OCI-LY7 (cell line): Measurements from ENCODE around the gene HCFC2. TPM values are rescaled to one million over a fixed set of nuclear protein-coding genes. Genes with fewer than 3 reads are reported as not detected.

Experiments
- BruUV-seq: library from RNA; stranded (reverse); fragments of 400-500 nt; replicated peaks from 2 replicates; lab custom pipeline; 2021; lab: Mats Ljungman, UMichigan
- CTCF ChIA-PET: fragments of 300-600 bp; sonication (Branson Sonifier 250); formaldehyde crosslinking; loops from one replicate; lab custom pipeline; 2022; ENCODE audit warnings: antibody characterized with exemption; ENCODE audit not compliant: unreplicated experiment; lab: Charles Lee
- POLR2A ChIA-PET: fragments of 300-600 bp; sonication (Branson Sonifier 250); formaldehyde crosslinking; loops from one replicate; lab custom pipeline; 2022; ENCODE audit warnings: antibody characterized with exemption; lab: Charles Lee
- DNase-seq: peaks from one replicate; pipeline ENCODE4 v3.0.0-alpha.2; 2015; ENCODE audit warnings: low spot score
- H2AFZ ChIP-seq: fragments of 200-600 bp; sonication (generic), shearing (Covaris generic); 2 replicates; pipeline ENCODE4 v1.6.1; 2014; ENCODE audit warnings: mild to moderate bottlenecking, antibody characterized with exemption, low read length, moderate library complexity
- H3K27ac ChIP-seq: fragments of 200-600 bp; sonication (generic); 2 replicates; pipeline ENCODE4 v1.5.1; 2014; ENCODE audit warnings: mixed run types, low read depth, mild to moderate bottlenecking, moderate library complexity, low read length, inconsistent platforms; ENCODE audit not compliant: poor library complexity, severe bottlenecking
- H3K36me3 ChIP-seq: fragments of 200-600 bp; sonication (generic); 2 replicates; pipeline ENCODE4 v1.6.1; 2014; ENCODE audit warnings: mild to moderate bottlenecking, antibody characterized with exemption, low read length, moderate library complexity, mixed read lengths; ENCODE audit not compliant: insufficient read depth
- H3K4me1 ChIP-seq: fragments of 200-600 bp; sonication (generic); 2 replicates; pipeline ENCODE4 v1.5.1; 2014; ENCODE audit warnings: mild to moderate bottlenecking, low read length; ENCODE audit not compliant: insufficient read depth, poor library complexity, severe bottlenecking
- H3K4me2 ChIP-seq: fragments of 200-600 bp; sonication (generic); 2 replicates; pipeline ENCODE4 v1.6.1; 2014; ENCODE audit warnings: mild to moderate bottlenecking, low read length
- H3K4me3 ChIP-seq: fragments of 200-600 bp; sonication (generic); 2 replicates; pipeline ENCODE4 v1.5.1; 2014; ENCODE audit warnings: mild to moderate bottlenecking, low read depth, low read length; ENCODE audit not compliant: poor library complexity, severe bottlenecking
- H3K79me2 ChIP-seq: fragments of 200-600 bp; sonication (generic); 2 replicates; pipeline ENCODE4 v1.6.1; 2016; ENCODE audit warnings: low read depth, mild to moderate bottlenecking, low read length, moderate library complexity, mixed read lengths; ENCODE audit not compliant: insufficient read depth
- H3K9me2 ChIP-seq: fragments of 200-600 bp; sonication (generic); 2 replicates; pipeline ENCODE4 v1.6.1; 2016; ENCODE audit warnings: mild to moderate bottlenecking, low read length, mixed read lengths; ENCODE audit not compliant: insufficient read depth
- H3K9me3 ChIP-seq: fragments of 200-600 bp; sonication (generic); 2 replicates; pipeline ENCODE4 v1.6.1; 2014; ENCODE audit warnings: mild to moderate bottlenecking, mixed run types, low read length, mixed read lengths
- H4K20me1 ChIP-seq: fragments of 200-600 bp; sonication (generic); 2 replicates; pipeline ENCODE4 v1.6.1; 2014; ENCODE audit warnings: mild to moderate bottlenecking, antibody characterized with exemption, low read length, moderate library complexity, mixed read lengths; ENCODE audit not compliant: insufficient read depth
- CTCF ChIP-seq: fragments of 200-600 bp; sonication (generic); conservative IDR thresholded peaks from 2 replicates; pipeline ENCODE4 v1.5.1; 2014; ENCODE audit warnings: mild to moderate bottlenecking, antibody characterized with exemption, low read length, moderate library complexity, mixed read lengths
- EZH2phosphoT487 ChIP-seq: fragments of 200-600 bp; sonication (generic); IDR thresholded peaks from 2 replicates; pipeline ENCODE4 v1.6.1; 2018; ENCODE audit warnings: low read depth, borderline replicate concordance, mild to moderate bottlenecking, mixed run types, antibody characterized with exemption, low read length, moderate library complexity, mixed read lengths
- intact Hi-C: fragments of 100-400 bp; cut with micrococcal nuclease; formaldehyde crosslinking; loops from one replicate; pipeline ENCODE4 v1.10.0; 2022; ENCODE audit not compliant: unreplicated experiment
- total RNA-seq, 2 experiments: library from RNA; depleted of rRNA in 1 of 2; stranded (reverse); fragments of >200 nt in 1 of 2; shearing (Covaris generic) in 1 of 2; gene quantifications; 2 replicates each; pipeline ENCODE4 v1.2.3, GENCODE V29; 2014 to 2022

The HCFC2 gene
- total RNA-seq, 2 experiments from 2014 or later: 8.7 to 11.8 TPM

DNA sequence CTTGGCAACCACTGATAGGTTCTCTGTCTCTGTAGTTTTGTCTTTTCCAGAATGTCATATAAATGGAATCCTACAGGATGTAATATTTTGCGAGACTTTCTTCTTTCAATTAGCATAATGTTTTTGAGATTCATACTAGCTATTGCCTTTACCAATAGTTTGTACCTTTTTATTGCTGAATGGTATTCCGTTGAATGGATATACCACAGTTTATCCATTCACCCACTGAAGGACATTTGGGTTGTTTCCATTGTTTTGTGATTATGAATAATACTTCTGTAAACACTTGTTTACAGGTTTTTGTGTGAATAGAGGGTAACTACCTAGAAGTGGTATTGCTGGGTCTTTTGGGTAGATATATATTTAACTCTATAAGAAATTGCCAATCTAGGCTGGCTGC is 40.6 kb upstream of the HCFC2 start:
- peaks cover 8% of the 10 kb centered on the region; the same call in 1 of the 2 replicates for H3K9me3 ChIP-seq
- CTCF ChIA-PET: no interaction called here
- H4K20me1 ChIP-seq: no peaks in the 10 kb centered on the region
- no peak for DNase-seq
- H3K79me2 ChIP-seq: no peaks in the 10 kb centered on the region
- BruUV-seq: no TSS peak
- POLR2A ChIA-PET: interaction anchor here (1.1 kb wide), 1 partner anchor 37 kb away, joined by 4 read pairs; no protein-coding TSS in a partner anchor
- no peak overlapping the region for H3K4me2 ChIP-seq
- no peaks in the 10 kb centered on the region for H3K4me1 ChIP-seq
- no peak overlapping the region for H3K4me3 ChIP-seq
- no peaks in the 10 kb centered on the region for H3K36me3 ChIP-seq
- no peak overlapping the region for H3K27ac ChIP-seq
- H2AFZ ChIP-seq: no peak overlapping the region
- no peaks in the 10 kb centered on the region for H3K9me2 ChIP-seq
- TF ChIP-seq EZH2phosphoT487 (no peak), CTCF (no peak)
- intact Hi-C loops: no loop called here

GRCh38 chr12:104024348-104024747 is 40.0 kb upstream of the HCFC2 start:
- ChIA-PET POLR2A (no interaction called here), CTCF (no interaction called here)
- intact Hi-C loops: no loop called here
- Histone ChIP-seq H3K36me3 (no peaks in the 10 kb centered on the region), H3K4me2 (no peak overlapping the region), H3K9me3 (peaks cover 8% of the 10 kb centered on the region; the same call in 1 of the 2 replicates), H3K79me2 (no peaks in the 10 kb centered on the region), H4K20me1 (no peaks in the 10 kb centered on the region), H2AFZ (no peak overlapping the region), H3K9me2 (no peaks in the 10 kb centered on the region), H3K4me1 (no peaks in the 10 kb centered on the region), H3K4me3 (no peak overlapping the region), H3K27ac (no peak overlapping the region)
- BruUV-seq: no TSS peak
- no peak for DNase-seq
- no peak for TF ChIP-seq EZH2phosphoT487
- no peak for TF ChIP-seq CTCF

DNA sequence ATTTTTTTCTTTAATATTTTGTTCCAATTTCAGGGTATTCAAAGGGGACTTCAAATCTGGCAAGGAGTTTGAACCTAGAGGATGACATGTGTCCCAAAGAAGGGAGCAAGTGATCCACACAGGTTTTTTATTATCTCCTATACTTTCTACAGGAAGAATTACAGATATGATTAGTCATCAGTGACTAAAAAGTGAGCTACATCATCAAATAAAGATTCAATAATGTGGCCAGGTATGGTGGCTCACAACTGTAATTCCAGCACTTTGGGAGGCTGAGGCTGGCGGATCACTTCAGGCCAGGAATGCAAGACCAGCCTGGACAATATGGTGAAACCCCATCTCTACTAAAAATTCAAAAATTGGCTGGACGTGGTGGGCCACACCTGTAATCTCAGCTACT is 38.6 kb upstream of the HCFC2 start:
- no peak overlapping the region for H3K4me3 ChIP-seq
- no peaks in the 10 kb centered on the region for H4K20me1 ChIP-seq
- no peak for TF ChIP-seq EZH2phosphoT487
- no peak for TF ChIP-seq CTCF
- ChIA-PET CTCF (no interaction called here), POLR2A (no interaction called here)
- H3K9me2 ChIP-seq: no peaks in the 10 kb centered on the region
- H2AFZ ChIP-seq: no peak overlapping the region
- no peaks in the 10 kb centered on the region for H3K4me1 ChIP-seq
- intact Hi-C loops: no loop called here
- H3K27ac ChIP-seq: no peak overlapping the region
- no peak for DNase-seq
- no peaks in the 10 kb centered on the region for H3K79me2 ChIP-seq
- H3K9me3 ChIP-seq: peaks cover 8% of the 10 kb centered on the region; the same call in 1 of the 2 replicates
- BruUV-seq: no TSS peak
- H3K36me3 ChIP-seq: no peaks in the 10 kb centered on the region
- H3K4me2 ChIP-seq: no peak overlapping the region
